GM12878 (cell line): ENCODE measurements around the gene WDR77. TPM values are rescaled to one million over a fixed set of nuclear protein-coding genes. Genes with fewer than 3 reads are reported as not detected.

ENCODE experiments used
- ATAC-seq: fragments of 200-7000 bp; cut with Tn5 transposase; 3 replicates; pipeline ENCODE4 v1.9.1; 2020; ENCODE audit warnings: mild to moderate bottlenecking, moderate library complexity
- BruUV-seq: library from RNA; stranded (reverse); fragments of 400-500 nt; replicated peaks from 2 replicates; lab custom pipeline; 2021; lab: Mats Ljungman, UMichigan
- CTCF ChIA-PET: fragments of 300-600 bp; sonication (Branson Sonifier 250); formaldehyde crosslinking; extraction: SDS; loops from one replicate; lab custom pipeline; 2021; ENCODE audit warnings: inconsistent platforms; lab: Yijun Ruan, JAX
- POLR2A ChIA-PET: fragments of 350-600 bp; formaldehyde crosslinking; extraction: SDS; loops from one replicate; lab custom pipeline; 2021; ENCODE audit warnings: inconsistent platforms; lab: Charles Lee
- RAD21 ChIA-PET: fragments of 300-600 bp; sonication (Branson Sonifier 250); formaldehyde crosslinking; loops from one replicate; lab custom pipeline; 2023; ENCODE audit warnings: antibody characterized with exemption; ENCODE audit not compliant: unreplicated experiment; lab: Charles Lee
- SMC1A ChIA-PET: fragments of 300-600 bp; sonication (Branson Sonifier 250); formaldehyde crosslinking; loops from one replicate; lab custom pipeline; 2023; ENCODE audit not compliant: unreplicated experiment, uncharacterized antibody; lab: Charles Lee
- DNase-seq: peaks from one replicate; pipeline ENCODE4 v3.0.0-alpha.2; 2011; ENCODE audit warnings: low read depth, low spot score
- FAIRE-seq: peaks from 3 replicates; lab custom pipeline; 2011; peaks lifted over from hg19 to GRCh38; lab: Jason Lieb, UNC
- H2AFZ ChIP-seq: 2 replicates; pipeline ENCODE4 v1.6.0; 2011; ENCODE audit warnings: low read depth, low read length, control low read depth; ENCODE audit not compliant: control insufficient read depth
- H3K27ac ChIP-seq: 2 replicates; pipeline ENCODE4 v1.5.1; 2011; ENCODE audit warnings: control low read depth; ENCODE audit not compliant: control insufficient read depth, insufficient read depth
- H3K27me3 ChIP-seq, 2 experiments: replicated peaks in 1 of 2; 2 replicates each; pipeline versions ENCODE4 v1.6.0 to v1.6.1; 2011; ENCODE audit warnings: low read length in 1 of 2; ENCODE audit not compliant: control insufficient read depth in 2 of 2, insufficient read depth in 2 of 2
- H3K36me3 ChIP-seq, 2 experiments: 2 replicates each; pipeline ENCODE4 v1.5.1; 2011; ENCODE audit warnings: low read length in 1 of 2; ENCODE audit not compliant: control insufficient read depth in 2 of 2, insufficient read depth in 2 of 2
- H3K4me1 ChIP-seq: 2 replicates; pipeline ENCODE4 v1.6.1; 2011; ENCODE audit warnings: mild to moderate bottlenecking, low read length, moderate library complexity, mixed read lengths; ENCODE audit not compliant: control insufficient read depth, insufficient read depth
- H3K4me2 ChIP-seq: 2 replicates; pipeline ENCODE4 v1.6.0; 2011; ENCODE audit warnings: control low read depth; ENCODE audit not compliant: control insufficient read depth, insufficient read depth
- H3K4me3 ChIP-seq: fragments of 200-600 bp; sonication (generic); 2 replicates; pipeline ENCODE4 v1.5.1; 2016
- H3K79me2 ChIP-seq: 2 replicates; pipeline ENCODE4 v1.6.0; 2011; ENCODE audit warnings: low read length; ENCODE audit not compliant: control insufficient read depth, insufficient read depth
- H3K9ac ChIP-seq: 2 replicates; pipeline ENCODE4 v1.8.0; 2011; ENCODE audit warnings: low read length, control low read depth, mixed read lengths; ENCODE audit not compliant: control insufficient read depth, insufficient read depth
- H3K9me3 ChIP-seq: replicated peaks from 3 replicates; pipeline ENCODE4 v1.5.1; 2011; ENCODE audit warnings: mild to moderate bottlenecking, low read length; ENCODE audit not compliant: control insufficient read depth, insufficient read depth
- H4K20me1 ChIP-seq: 2 replicates; pipeline ENCODE4 v1.6.0; 2011; ENCODE audit not compliant: control insufficient read depth, insufficient read depth
- BCL3 ChIP-seq: IDR thresholded peaks from 2 replicates; pipeline ENCODE4 v1.6.1; 2011; ENCODE audit warnings: borderline replicate concordance, low read depth, mild to moderate bottlenecking, moderate library complexity, low read length; ENCODE audit not compliant: insufficient read depth, poor library complexity, severe bottlenecking
- BCLAF1 ChIP-seq: fragments of 450-650 bp; IDR thresholded peaks from 2 replicates; pipeline ENCODE4 v1.6.1; 2017; ENCODE audit warnings: antibody characterized with exemption, mild to moderate bottlenecking, moderate library complexity
- PAX5 ChIP-seq: IDR thresholded peaks from 2 replicates; pipeline ENCODE4 v1.6.1; 2011; ENCODE audit warnings: low read depth, low read length, borderline replicate concordance
- SMAD1 ChIP-seq: fragments of 450-650 bp; IDR thresholded peaks from 2 replicates; pipeline ENCODE4 v1.6.1; 2018; ENCODE audit warnings: mild to moderate bottlenecking, low read depth; ENCODE audit not compliant: partially characterized antibody
- STAT1 ChIP-seq: fragments of 450-650 bp; conservative IDR thresholded peaks from 2 replicates; pipeline ENCODE4 v1.6.1; 2014; ENCODE audit warnings: antibody characterized with exemption, mild to moderate bottlenecking
- SUZ12 ChIP-seq: fragments of 200-600 bp; sonication (generic); IDR thresholded peaks from one replicate; pipeline ENCODE4 v1.6.1; 2018; ENCODE audit warnings: antibody characterized with exemption, mild to moderate bottlenecking; ENCODE audit not compliant: unreplicated experiment
- USF1 ChIP-seq: IDR thresholded peaks from 2 replicates; pipeline ENCODE4 v1.6.1; 2011; ENCODE audit warnings: borderline replicate concordance, low read depth, mild to moderate bottlenecking, moderate library complexity, mixed read lengths, low read length; ENCODE audit not compliant: insufficient read depth; ENCODE audit errors: extremely low read length
- WGBS: methylation state at CpG from one replicate; pipeline ENCODE4 v1.1.6; 2016; ENCODE audit warnings: low lambda C conversion rate; ENCODE audit not compliant: insufficient replicate concordance, insufficient coverage; ENCODE audit errors: missing lambda C conversion rate; 5-methylcytosine and 5-hydroxymethylcytosine counted together
- in situ Hi-C: fragments of 300-500 bp; cut with MboI; formaldehyde crosslinking; loops from 9 replicates; pipeline ENCODE4 v1.14.3; 2018; ENCODE audit warnings: mixed read lengths
- intact Hi-C: fragments of 100-400 bp; cut with micrococcal nuclease; formaldehyde crosslinking; loops from one replicate; pipeline ENCODE4 v1.14.2; 2022; ENCODE audit not compliant: unreplicated experiment
- polyA plus RNA-seq, 11 experiments: library from polyadenylated mRNA; depleted of rRNA in 4 of 11; unstranded in 6 of 11; stranded (reverse) in 5 of 11; fragments of >200 nt; fragmentation: Nextera tagmentation in 4 of 11; fragmentation: Illumina TruSeq in 1 of 11; extraction: Ambion mirVana in 4 of 11; extraction: Trizol in 1 of 11; gene quantifications; 1 replicate in 1 of 11; 2 replicates in 10 of 11; pipeline versions ENCODE4 v1.2.1 to v1.2.3, GENCODE V29; 2011 to 2016; ENCODE audit warnings: inconsistent platforms in 2 of 11, missing spikeins in 2 of 11, low read depth in 1 of 11
- total RNA-seq, 4 experiments: library from RNA; depleted of rRNA in 3 of 4; stranded (reverse); fragments of >200 nt in 3 of 4; fragmentation: Illumina TruSeq in 1 of 4; extraction: Trizol in 1 of 4; gene quantifications; 2 replicates each; pipeline versions ENCODE4 v1.2.1 to v1.2.3, GENCODE V29; 2013 to 2021

The WDR77 gene
- total and polyA plus RNA-seq, 10 of the 15 experiments (the other 5 are each of a cell fraction or from before 2014, with no cell fraction given) = 12.7 to 167 (median 67.1) TPM

- no peak overlapping the region for H3K27ac ChIP-seq
These were observed 9.3 kb downstream of the WDR77 start for GRCh38 chr1:111439461-111440351.

More at GRCh38 chr1:111439461-111440351, 9.3 kb downstream of the WDR77 start:
- Histone ChIP-seq H4K20me1 (no peaks in the 10 kb centered on the region; the same call in 1 of the 2 replicates), H3K4me1 (peaks cover 7% of the 10 kb centered on the region), H3K36me3 (peaks cover 19 to 38% of the 10 kb centered on the region in 2 experiments), H2AFZ (no peak overlapping the region), H3K9me3 (no peaks in the 10 kb centered on the region), H3K9ac (no peak overlapping the region), H3K4me2 (no peak overlapping the region), H3K27me3 (no peaks in the 10 kb centered on the region), H3K79me2 (peaks cover under 1% of the 10 kb centered on the region), H3K4me3 (no peak overlapping the region)
- FAIRE-seq = no peak
- intact Hi-C loops = no loop called here
- CTCF ChIA-PET = interaction anchor here (0.6 to 4.0 kb wide), 7 partner anchors 8 to 329 kb away, joined by 3 to 32 read pairs (median 4); partner anchors contain the start of gene WDR77
- DNase-seq = no peak
- WGBS = 56% methylated on average over 3 of the region's 3 CpGs
- no TSS peak for BruUV-seq
- SMC1A ChIA-PET = interaction anchor here (0.9 to 1.6 kb wide), 6 partner anchors 9 to 330 kb away, joined by 3 to 4 read pairs (median 3); partner anchors contain the start of genes INKA2 and WDR77
- TF ChIP-seq BCLAF1 (no peak), SUZ12 (no peak), BCL3 (no peak), STAT1 (no peak), SMAD1 (no peak), PAX5 (no peak), USF1 (no peak)
- POLR2A ChIA-PET = interaction anchor here (1.5 kb wide), 1 partner anchor 13 kb away, joined by 3 read pairs; no protein-coding TSS in a partner anchor
- no peak for ATAC-seq
- RAD21 ChIA-PET = interaction anchor here (0.6 to 1.7 kb wide), 3 partner anchors 68 to 1491 kb away, joined by 3 to 5 read pairs (median 3); no protein-coding TSS in a partner anchor
- in situ Hi-C loops = no loop called here
